22Rv1 (cell line): Measurements from ENCODE around the gene B9D1.

ENCODE experiments used
- ZFX ChIP-seq: fragments of 450-650 bp; IDR thresholded peaks from 2 replicates; pipeline ENCODE4 v1.6.1; 2017; ENCODE audit warnings: antibody characterized with exemption, borderline replicate concordance
- TF ChIP-seq, protein P1 (sequence below): fragments of 450-650 bp; IDR thresholded peaks from 2 replicates; pipeline ENCODE4 v1.5.1; 2017; ENCODE audit warnings: mild to moderate bottlenecking

DNA sequence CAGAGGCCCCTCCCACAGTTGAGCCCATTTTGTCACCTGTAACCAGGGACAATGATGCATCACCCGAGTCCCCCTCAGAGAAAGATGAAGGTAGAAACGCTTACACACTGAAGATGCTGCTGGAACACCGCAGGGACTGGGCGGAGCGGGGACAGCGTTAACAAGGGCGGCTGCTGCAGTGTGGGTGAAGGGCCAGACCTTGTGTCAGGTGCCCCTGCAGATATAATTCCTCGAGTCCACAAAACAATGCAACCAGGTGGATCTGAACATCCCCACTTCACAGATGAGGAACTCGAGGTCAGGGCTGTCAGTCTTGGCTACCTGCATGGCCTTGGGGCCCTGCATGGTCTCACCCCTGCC, 9.5 kb upstream of the B9D1 start:
- TF ChIP-seq, protein P1, sequence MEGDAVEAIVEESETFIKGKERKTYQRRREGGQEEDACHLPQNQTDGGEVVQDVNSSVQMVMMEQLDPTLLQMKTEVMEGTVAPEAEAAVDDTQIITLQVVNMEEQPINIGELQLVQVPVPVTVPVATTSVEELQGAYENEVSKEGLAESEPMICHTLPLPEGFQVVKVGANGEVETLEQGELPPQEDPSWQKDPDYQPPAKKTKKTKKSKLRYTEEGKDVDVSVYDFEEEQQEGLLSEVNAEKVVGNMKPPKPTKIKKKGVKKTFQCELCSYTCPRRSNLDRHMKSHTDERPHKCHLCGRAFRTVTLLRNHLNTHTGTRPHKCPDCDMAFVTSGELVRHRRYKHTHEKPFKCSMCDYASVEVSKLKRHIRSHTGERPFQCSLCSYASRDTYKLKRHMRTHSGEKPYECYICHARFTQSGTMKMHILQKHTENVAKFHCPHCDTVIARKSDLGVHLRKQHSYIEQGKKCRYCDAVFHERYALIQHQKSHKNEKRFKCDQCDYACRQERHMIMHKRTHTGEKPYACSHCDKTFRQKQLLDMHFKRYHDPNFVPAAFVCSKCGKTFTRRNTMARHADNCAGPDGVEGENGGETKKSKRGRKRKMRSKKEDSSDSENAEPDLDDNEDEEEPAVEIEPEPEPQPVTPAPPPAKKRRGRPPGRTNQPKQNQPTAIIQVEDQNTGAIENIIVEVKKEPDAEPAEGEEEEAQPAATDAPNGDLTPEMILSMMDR: no peak
- no peak for TF ChIP-seq ZFX
